HG03095 (cell line): ENCODE measurements around the gene PRAF2.

Experiments used
- ATAC-seq: cut with Tn5 transposase; IDR thresholded peaks from one replicate; pipeline ENCODE4 v1.9.1; 2021; ENCODE audit warnings: moderate library complexity; ENCODE audit not compliant: unreplicated experiment

The PRAF2 gene, protein sequence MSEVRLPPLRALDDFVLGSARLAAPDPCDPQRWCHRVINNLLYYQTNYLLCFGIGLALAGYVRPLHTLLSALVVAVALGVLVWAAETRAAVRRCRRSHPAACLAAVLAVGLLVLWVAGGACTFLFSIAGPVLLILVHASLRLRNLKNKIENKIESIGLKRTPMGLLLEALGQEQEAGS

DNA sequence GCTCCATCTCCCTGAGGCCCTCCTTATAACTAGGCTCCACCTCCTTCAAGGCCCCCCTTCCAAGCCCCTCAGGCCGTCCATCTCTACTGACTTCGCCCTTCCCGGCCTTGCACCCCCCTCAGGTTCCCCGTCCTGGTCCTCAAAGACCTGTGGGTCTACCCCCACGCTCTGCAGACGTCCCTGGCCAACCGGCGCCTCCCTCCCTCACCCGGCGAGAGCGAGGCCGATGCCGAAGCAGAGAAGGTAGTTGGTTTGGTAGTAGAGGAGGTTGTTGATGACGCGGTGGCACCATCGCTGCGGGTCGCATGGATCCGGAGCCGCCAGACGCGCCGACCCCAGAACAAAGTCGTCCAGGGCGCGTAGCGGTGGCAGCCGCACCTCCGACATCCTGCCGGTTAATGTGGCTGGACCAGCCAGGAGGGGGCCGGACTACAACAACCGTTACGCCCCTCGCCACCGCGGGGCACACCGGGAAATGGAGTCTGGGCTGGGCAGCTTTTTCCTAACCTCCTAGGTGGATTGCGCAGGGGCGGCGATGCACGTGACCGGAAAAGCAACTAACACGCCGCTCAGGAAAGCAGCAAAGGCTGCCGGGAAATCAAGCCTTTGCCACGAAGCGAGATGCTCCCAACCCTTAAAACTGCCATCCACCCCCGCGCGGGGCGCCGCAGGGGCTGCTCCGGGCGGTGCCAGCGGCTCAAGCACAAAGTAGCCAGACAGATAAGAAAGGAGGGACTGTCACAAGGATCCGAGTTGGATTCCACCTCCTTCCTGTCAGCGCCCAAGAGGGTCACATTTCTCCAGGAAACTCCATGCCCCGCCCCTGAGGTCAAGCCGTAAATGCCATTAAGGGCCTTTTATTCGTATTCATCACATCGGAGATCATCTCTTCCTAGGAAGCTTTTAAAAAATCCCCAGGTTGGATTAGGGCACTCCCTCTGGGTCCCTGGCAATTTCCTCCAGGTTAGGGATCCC, at the start of gene PRAF2:
TSS of gene PRAF2 (minus strand) at position 402 of the 975 bp plus-strand sequence. CDS start at position 387, 15 bp downstream.
- ATAC-seq: peak; percentile 91

DNA sequence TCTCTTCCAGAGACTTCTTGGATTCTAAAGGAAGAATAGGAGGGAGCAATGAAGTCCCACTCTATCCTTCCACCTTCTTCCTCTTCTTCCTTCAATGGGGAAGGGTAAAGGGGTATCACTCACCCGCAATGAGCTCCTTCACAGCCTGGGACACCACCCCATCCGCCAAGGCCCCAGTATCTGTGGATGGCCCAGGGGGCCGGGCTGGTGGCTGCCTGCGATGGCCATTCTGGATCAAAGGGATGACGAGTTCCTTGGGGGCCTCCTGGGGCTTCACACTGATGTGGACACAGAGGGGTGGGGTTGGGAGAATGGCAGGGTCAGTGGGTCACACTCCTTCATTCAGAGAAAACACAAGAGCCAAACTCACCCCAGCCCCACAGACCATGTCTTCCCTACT, 48.7 kb upstream of the PRAF2 start:
- no peak for ATAC-seq

DNA sequence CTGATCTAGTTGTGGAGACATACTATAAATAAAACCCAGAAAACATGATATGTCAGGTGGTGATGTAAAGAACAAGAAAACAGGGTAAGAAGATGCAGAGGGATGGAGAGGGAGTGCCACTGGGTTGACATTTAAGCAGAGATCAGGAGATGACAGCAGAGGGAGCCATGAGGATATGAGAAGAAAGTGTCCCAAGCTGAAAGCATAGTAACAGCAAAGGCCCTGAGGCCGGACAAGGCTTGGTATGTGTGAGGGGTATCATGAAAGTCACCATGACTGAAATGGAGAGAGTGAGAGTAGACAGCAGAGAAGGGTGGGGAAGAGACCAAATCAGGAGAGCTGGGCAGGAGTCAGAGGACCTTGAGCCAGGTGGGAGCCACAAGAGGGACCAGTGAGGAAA, 46.3 kb upstream of the PRAF2 start:
- ATAC-seq: no peak

DNA sequence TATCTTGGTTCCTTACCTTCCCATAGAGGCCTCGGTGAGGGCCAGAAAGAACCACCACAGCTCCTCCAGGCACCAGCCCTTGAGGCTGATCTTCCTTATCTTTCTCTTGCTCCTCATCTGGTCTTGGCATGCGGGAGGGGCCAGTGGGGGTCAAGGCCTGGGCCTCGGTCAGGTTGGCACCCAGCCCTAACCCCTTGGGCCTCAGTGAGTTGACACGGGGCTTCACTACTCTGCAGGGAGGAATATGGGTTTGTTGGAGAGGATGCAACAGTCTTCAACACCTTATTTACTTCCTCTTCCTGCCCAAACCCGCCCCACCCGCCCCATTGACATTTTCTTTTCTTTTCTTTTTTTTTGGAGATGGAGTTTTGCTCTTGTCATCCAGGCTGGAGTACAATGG, 43.8 kb upstream of the PRAF2 start:
- no peak for ATAC-seq

DNA sequence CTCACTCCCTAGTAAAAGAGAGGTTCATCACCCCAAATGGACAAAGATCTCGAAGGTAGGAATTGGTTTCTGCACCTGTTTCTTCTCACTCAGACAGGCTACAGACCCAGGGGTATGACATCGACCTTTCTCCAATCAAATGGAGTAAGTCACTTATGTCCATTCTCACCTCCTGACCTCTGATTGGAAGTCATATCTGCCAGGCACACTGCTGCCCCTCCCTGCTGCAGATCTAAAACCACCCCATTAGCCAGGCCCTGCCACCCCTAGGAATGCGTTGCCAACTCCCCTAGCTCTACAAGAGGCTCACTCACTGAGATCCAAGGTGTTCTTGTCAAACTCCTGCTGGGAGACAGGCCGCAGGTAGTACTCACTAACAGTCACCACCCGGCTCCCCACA, 42.9 kb upstream of the PRAF2 start:
- no peak for ATAC-seq

DNA sequence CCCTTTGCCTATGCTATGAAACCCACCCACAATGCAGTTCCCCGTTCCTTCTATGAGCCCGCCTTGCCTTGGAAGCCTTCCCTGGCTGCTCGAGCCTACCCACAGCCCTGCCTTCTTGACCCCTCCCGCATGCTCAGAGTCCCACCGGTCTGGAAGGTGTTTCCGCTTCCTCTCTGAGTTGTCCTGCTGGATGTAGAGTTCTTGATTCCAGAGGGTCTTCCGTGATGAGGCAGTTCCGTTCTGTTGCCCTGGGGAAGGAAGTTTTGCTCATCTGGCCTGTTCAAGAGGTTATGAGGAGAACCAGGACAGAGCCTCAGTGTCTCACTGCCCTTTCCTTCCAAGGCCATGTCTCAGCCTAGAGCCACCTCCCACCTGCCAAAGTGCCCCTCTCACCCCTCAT, 42.3 kb upstream of the PRAF2 start:
- no peak for ATAC-seq

DNA sequence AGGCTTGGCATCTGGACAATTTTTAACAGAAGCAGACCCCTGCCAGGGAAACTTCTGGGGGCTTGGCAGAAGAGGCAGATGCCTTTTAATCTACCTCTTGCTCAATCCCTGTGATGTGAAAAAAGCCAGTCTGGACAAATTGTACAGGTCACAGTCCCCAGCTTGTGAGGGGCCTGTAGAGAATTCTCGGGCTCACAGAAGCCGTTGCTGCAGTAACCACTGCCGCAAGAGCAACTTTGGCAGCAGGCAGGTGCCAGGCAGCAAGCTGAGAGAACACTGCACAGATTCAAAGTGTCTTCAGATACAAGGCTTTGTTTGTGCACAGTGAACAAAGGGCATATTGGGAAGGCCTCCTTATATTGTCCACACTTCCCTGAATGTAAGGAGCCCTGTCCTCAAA, 38.0 kb upstream of the PRAF2 start:
- no peak for ATAC-seq

DNA sequence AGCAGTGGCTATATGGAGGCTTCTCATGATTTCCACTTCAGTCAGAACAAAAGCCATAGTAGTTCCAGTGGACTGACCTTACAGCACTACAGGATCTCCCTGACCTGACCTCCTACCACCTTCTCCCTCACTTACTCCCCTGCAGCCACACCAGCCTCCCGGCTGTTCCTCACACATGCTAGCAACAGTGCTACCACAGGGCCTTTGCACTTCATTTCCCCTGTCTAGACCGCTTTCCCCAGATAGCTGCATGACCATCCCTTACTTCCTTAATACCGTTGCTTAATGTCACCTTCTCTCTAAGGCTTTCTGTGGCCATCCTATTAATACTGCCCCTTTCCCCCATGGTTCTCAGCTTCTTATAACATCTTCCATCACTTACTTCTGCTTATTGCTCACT, 36.6 kb upstream of the PRAF2 start:
- no peak for ATAC-seq

DNA sequence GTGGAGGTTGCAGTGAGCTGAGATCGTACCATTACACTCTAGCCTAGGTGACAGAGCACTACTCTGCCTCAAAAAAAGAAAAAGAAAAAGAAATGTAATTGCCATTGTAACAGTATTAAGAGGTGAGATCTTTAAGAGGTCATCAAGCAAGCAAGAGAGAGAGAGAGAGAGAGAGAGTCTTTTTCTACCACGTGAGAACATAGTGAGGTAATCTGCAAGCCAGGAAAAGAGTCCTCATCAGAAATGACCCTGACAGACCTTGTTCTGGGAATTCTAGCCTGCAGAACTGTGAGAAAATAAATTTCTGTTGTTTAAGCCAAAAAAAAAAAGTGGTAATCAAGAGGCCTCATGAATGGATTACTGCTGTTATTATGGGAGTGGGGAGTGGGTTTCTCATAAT, 34.8 kb upstream of the PRAF2 start:
- ATAC-seq: no peak

DNA sequence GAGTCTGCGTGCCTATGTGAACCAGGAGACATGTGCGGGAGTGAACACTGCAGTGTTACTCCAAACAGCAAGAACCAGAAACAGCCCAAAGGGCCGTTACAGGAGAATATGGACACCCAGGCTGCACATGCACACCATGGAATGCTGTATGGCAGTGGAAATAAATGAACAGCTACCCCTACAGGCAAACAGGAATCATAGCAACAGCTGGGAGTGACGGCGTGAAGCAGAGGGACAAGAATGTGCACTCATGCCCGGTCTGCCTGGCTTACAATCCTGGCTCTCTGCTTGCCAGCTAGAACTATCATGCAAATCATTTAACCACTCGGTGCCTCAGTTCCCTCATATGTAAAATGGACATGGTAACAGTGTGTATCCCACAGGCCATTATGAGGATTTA, 33.1 kb upstream of the PRAF2 start:
- ATAC-seq: no peak

DNA sequence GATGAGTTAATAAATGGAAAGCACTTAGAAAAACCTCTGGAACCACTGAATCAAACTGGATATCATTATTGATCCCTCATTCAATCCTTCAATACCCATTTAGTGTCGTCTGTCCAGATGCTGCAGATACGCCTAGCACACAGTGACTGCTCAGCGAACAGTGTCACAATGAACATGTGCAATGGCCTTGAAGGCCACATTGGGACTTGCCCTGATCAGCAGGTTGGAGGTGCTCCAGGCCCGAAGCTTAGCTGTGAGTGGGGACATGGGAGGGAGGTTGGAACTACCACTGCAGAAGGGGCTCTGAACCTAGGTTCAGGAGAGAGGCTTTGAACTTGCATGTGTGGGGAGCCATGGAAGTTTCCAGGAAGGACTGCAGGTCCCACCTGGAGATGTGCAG, 32.5 kb upstream of the PRAF2 start:
- no peak for ATAC-seq

DNA sequence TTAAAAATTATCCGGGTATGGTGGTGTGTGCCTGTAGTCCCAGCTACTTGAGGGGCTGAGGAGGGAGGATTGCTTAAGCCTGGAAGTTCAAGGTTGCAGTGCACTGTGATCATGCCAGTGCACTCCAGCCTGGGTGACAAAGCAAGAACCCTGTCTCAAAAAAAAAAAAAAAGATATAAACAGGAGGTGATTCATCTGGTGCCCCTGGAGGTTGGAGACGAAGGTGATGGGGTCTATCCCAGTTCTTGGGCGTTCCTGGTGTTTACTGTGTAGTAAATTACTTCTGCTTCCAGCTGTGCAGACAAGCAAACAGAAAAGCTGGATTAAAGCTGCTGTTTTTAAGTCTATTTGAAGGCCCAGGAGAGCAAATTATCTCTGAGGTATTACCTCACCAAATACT, 29.8 kb upstream of the PRAF2 start:
- ATAC-seq: no peak

DNA sequence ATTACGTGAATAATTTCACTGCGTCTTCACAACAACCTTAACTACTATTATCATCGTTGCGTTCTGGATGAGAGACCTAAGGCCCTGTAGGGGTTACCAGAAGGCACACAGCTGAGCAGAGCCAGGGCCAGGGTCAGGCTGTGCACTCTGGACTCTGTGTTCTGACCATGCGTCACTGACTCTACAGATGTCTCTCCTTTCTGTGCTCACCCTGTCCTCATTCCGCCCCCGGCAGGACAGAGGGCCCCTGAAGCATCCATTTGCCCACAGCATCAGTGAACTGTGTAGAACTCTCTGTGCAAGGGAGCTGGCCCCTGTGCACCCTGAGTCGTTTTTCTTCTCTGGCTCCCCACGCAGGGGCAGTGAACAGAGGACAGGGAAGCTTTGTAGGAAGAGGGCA, 28.4 kb upstream of the PRAF2 start:
- no peak for ATAC-seq

DNA sequence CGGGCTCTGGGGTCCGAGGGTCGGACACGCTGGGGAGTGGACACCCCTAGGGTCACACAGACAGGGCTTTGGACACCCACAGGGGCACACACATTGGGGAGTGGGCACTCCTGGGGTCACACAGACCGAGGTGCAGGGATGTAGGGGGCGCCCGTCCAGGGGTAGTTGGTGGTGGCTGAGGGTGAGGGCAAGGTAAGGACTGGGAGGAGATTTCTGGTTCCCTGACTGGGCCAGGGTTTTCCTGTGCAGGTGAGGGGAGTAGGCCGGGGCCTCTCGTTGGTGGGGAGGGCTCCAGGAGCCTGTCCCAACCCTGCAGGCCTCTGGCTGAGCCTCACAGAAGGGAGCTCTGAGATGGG, 27.8 kb upstream of the PRAF2 start:
- ATAC-seq: peak; percentile 8

DNA sequence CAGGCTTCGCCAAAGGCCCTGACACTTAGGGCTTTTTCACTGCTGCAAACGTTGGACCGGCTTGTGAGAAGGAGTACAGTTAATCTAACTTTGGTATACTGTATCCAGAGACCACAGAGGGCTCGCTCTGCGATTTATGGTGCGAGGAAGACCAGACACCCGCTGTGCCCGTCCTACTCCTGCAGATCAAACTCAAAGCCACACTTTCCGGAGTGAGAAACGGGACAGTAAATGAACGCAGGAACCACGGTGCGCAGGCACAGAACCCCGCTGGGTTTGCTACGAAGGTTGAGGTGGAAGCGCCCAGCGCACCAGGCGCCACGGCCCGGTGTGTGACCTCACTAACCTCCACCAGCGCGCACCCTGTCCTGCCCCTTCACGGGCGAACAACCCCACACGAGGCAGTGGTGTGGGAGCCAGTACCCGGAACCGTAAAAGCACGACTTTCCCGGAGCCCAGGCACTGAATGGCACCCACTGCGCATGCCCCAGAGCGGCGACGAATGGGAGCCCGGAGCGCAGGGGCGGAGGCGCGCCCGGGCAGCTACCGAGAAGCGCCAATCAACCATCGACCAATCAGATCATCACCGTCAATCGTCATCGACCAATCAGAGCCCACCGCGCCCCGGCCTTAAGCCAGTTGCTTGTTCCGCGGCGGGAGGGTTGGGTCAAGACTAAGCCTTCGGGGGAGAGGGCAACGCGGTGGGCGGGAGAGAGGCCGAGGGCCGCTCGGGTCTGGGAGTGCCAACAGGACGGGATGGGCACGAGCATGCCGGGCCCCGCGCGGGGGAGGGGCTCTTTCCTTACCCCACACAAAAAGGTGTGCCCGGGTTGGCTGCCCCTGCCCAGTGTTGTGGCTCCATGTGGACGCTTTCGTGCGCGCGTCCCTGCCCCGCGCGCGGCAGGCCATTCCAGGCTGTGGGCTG, 27.2 kb upstream of the PRAF2 start:
- ATAC-seq: peak; percentile 93

DNA sequence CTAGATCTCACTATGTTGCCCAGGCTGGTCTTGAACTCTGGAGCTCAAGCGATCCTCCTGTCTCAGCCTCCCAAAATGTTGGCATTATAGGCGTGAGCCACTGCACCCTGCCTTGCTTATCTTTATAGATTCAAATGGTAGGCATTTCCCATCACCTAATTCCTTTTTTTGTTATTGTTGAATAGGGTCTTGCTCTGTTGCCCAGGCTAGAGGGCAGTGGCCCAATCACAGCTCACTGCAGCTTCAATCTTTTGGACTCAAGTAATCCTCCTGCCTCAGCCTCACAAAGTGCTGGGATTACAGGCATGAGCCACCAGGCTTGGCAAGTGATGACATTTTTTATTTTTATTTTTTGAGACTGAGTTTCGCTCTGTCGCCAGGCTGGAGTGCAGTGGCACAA, 22.6 kb upstream of the PRAF2 start:
- no peak for ATAC-seq

DNA sequence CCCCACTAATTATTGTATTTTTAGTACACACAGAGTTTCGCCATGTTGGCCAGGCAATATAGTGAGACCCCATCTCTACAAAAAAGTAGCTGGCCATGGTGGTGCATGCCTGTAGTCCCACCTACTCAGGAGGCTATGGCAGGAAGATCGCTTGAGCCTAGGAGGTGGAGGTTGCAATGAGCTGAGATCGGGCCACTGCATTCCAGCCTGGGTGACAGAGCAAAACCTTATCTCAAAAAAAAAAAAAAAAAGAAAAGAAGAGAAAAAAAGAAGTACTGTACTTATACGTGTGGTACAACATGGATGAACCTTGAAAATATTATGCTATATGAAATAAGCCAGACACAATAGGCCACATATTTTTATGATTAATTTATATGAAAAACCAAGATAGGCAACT, 15.8 kb upstream of the PRAF2 start:
- no peak for ATAC-seq

DNA sequence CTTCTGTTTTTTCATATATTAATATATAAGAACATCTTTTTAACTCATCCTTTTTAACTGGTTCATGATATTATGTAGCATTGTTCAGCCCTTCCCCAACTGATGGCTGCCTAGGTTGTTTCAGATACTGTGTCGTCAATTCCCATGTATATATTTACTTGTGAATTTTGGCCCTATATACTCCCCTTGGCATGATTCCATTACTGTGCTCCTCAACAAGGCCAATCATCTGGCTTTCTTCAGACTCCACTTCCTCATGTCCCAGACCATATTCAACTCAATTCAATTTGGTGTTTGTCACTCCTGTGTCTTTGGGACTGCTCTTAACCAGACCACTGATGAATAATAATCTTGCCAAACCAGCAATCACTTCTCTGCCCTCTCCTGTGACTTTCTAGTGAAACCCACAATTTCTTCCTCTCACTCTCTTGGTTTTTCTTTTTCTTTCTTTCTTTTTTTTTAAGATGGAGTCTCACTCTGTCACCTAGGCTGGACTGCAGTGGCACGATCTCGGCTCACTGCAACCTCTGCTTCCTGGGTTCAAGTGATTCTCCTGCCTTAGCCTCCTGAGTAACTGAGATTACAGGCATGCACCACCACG, 8.6 kb upstream of the PRAF2 start:
- no peak for ATAC-seq

DNA sequence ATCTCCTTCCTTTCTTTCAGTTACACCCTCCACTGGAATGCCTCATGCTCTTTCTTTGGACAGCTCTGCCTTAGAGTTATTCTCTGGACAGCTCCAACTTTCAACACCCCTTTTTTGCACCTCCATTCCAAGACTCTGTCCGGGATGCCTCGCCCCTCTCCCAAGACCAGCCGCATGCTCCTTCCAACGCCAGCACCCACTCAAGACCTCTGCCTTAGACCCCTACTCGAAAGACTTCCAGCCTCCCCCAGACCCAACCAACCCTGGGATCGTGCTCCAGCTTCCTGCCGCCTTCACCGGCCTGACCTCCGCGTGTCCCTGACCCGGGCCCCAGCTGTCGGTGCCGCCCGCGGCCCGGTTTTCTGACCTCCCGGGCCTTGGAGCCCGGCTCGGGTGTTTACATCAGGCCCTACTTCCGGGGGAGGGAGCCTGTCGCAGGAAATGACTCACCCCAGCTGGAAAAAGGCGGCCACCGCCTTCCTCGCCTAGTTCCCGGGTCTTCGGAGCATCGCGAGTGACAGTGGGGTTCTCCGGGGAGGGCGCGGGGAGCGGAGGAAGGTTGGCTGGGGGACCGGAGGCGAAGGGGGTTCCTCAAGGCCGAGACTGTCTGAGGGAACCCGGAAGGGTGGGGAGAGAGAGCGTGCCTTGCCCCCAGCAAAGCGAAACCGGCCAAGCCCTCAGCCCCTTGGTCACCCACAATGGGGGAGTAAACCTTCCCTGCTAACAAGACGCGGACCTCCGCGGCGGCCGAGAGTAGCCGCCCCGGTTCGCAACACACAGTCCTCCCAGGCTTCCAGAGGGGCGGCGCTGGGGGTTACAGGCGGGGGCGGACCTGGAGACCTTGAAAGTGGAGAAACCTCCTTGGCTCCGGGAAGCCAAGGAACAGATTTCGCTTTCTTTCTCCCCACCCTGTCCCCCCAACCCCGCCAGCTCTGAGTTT, 6.0 kb upstream of the PRAF2 start, which contains the start of gene WDR45:
TSS of gene WDR45 (minus strand) at position 399 of the 940 bp plus-strand sequence. CDS start 1,792 bp downstream, outside the sequence.
- peak; percentile 72 for ATAC-seq

DNA sequence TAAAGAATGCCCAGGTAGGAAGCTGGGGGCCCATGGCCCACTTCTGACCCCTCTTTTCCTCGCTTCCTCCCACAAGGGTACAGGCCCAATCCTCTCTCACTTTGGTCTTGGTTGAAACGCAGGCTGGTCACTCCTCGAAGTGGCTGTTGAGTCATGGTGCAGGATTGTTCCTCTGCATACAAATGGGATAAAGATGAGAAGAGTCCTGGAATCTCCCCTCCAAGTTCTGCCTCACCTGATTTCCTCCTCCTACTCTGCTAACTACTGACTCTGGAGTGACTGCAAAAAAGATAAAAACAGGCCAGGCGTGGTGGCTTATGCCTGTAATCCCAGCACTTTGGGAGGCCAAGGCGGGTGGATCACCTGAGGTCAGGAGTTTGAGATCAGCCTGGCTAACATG, 4.1 kb upstream of the PRAF2 start:
- no peak for ATAC-seq
